ENCODE results near the gene SNX6.
"Not testable (repeated sequence)": the region's sequence is repeated elsewhere in the genome, so short reads cannot be mapped to it uniquely, and the experiment has no call there.

- not testable (repeated sequence) for TF ChIP-seq EZH2phosphoT487 (IDR thresholded peaks at IDR 0.05; ENCODE audit: borderline replicate concordance, low read length)
- TF ChIP-seq, protein P1, sequence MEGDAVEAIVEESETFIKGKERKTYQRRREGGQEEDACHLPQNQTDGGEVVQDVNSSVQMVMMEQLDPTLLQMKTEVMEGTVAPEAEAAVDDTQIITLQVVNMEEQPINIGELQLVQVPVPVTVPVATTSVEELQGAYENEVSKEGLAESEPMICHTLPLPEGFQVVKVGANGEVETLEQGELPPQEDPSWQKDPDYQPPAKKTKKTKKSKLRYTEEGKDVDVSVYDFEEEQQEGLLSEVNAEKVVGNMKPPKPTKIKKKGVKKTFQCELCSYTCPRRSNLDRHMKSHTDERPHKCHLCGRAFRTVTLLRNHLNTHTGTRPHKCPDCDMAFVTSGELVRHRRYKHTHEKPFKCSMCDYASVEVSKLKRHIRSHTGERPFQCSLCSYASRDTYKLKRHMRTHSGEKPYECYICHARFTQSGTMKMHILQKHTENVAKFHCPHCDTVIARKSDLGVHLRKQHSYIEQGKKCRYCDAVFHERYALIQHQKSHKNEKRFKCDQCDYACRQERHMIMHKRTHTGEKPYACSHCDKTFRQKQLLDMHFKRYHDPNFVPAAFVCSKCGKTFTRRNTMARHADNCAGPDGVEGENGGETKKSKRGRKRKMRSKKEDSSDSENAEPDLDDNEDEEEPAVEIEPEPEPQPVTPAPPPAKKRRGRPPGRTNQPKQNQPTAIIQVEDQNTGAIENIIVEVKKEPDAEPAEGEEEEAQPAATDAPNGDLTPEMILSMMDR (IDR thresholded peaks at IDR 0.05; ENCODE audit: low read depth, low read length, poor library complexity, severe bottlenecking) = not testable (repeated sequence)
Measured at GRCh38 chr14:34540181-34541059, 89.5 kb downstream of the SNX6 start.

Data from DOHH2 (cell line).